ENCODE data around the gene PDE8A. TPM values are rescaled to one million over a fixed set of nuclear protein-coding genes. Genes with fewer than 3 reads are reported as not detected.
A peak's percentile ranks its signal among the peaks of the same experiment; 100 is the strongest.

The PDE8A gene
- total and polyA plus RNA-seq, 2 experiments from 2014 or later: 15.3 to 26.0 TPM

DNA sequence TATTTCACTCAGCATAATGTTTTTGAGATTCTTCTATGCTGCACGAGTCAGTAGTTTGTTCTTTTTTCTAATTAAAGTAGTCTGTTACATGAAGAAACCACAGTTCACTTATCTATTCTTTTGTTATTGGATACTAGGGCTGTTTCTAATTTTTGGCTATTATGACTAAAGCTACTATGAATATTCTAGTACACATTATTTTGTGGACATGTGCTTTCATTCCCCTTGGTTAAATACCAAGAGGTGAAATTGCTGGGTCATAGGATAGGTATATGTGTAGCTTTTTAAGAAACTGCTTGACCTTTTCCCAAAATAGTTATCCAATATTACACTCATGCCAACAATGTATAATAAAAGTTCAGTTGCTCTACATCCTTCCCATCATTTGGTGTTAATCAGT, 8.9 kb downstream of the PDE8A start:
- Histone ChIP-seq H3K36me3 (replicated peaks; ENCODE audit: insufficient read depth, low read depth) (no peaks in the 10 kb centered on the region), H3K27me3 (no peaks in the 10 kb centered on the region), H3K9me2 (replicated peaks; ENCODE audit: insufficient read depth) (no peaks in the 10 kb centered on the region), H3K4me3 (no peak overlapping the region), H3K27ac (no peak overlapping the region), H3K9me3 (ENCODE audit: low read depth) (no peaks in the 10 kb centered on the region), H3K4me1 (ENCODE audit: insufficient read depth) (peaks cover 12% of the 10 kb centered on the region), H4K20me1 (ENCODE audit: insufficient read depth, poor library complexity, severe bottlenecking) (peaks cover 22% of the 10 kb centered on the region), H3K4me2 (no peak overlapping the region), H2AFZ (no peak overlapping the region), H3K79me2 (peaks cover 91% of the 10 kb centered on the region)
- DNase-seq (ENCODE audit: low spot score): no peak
- TF ChIP-seq CTCF (IDR thresholded peaks at IDR 0.05; ENCODE audit: poor library complexity): no peak
- no peak for TF ChIP-seq EZH2 (IDR thresholded peaks at IDR 0.05; ENCODE audit: borderline replicate concordance)
- WGBS (ENCODE audit: low lambda C conversion rate, missing lambda C conversion rate): 94% methylated on average over 1 of the region's 1 CpG

DNA sequence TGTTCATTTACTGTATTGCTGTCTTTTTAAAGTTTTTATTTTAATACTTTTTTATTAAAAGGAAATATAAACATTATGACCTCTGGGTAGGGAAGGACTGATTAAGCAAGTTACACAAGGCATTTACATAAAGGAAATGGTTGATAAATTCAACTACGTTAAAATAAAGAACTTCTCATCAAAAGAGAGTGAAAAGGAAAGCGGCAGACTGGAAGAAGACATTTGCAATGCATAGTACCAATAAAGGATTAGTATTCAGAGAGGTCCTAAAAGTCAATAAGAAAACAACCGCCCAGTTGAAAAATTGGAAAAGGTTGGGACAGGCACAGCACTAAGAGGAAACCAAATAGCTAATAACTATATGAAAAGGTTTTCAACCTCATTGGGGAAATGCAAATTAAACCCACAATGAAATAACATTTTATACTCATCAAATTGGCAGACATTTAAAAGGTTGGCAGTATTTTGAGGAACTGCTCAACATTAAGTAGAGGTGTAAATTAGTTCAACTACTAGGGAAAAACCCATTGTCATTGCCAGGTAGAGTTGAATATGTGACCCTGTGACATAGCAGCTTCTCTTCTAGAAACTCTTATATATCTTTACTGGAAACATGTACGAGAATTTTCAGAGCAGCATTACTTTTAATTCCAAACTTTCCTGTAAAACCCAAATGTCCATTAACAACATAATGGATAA, 9.5 kb downstream of the PDE8A start:
- Histone ChIP-seq H2AFZ (no peak overlapping the region), H3K27ac (no peak overlapping the region), H3K9me2 (replicated peaks; ENCODE audit: insufficient read depth) (no peaks in the 10 kb centered on the region), H3K9me3 (ENCODE audit: low read depth) (no peaks in the 10 kb centered on the region), H3K79me2 (peaks cover 91% of the 10 kb centered on the region), H4K20me1 (ENCODE audit: insufficient read depth, poor library complexity, severe bottlenecking) (peaks cover 22% of the 10 kb centered on the region), H3K36me3 (replicated peaks; ENCODE audit: insufficient read depth, low read depth) (no peaks in the 10 kb centered on the region), H3K27me3 (no peaks in the 10 kb centered on the region), H3K4me2 (no peak overlapping the region), H3K4me1 (ENCODE audit: insufficient read depth) (peaks cover 12% of the 10 kb centered on the region), H3K4me3 (no peak overlapping the region)
- TF ChIP-seq EZH2 (IDR thresholded peaks at IDR 0.05; ENCODE audit: borderline replicate concordance) (no peak), EZH2phosphoT487 (IDR thresholded peaks at IDR 0.05; ENCODE audit: low read depth, severe bottlenecking, unreplicated experiment) (no peak), CTCF (IDR thresholded peaks at IDR 0.05; ENCODE audit: poor library complexity) (no peak)
- 88% methylated on average over 4 of the region's 4 CpGs for WGBS (ENCODE audit: low lambda C conversion rate, missing lambda C conversion rate)
- no peak for DNase-seq (ENCODE audit: low spot score)

GRCh38 chr15:84992157-84992944, 10.7 kb downstream of the PDE8A start:
- H3K27ac ChIP-seq: peak overlapping the region; percentile 74
- peaks cover 9% of the 10 kb centered on the region for H3K4me1 ChIP-seq (ENCODE audit: insufficient read depth)
- 60% methylated on average over 4 of the region's 4 CpGs for WGBS (ENCODE audit: low lambda C conversion rate, missing lambda C conversion rate)
- DNase-seq (ENCODE audit: low spot score): peak; percentile 68
- H3K9me2 ChIP-seq (replicated peaks; ENCODE audit: insufficient read depth): no peaks in the 10 kb centered on the region
- no peak overlapping the region for H2AFZ ChIP-seq
- H3K79me2 ChIP-seq: peaks cover 92% of the 10 kb centered on the region
- H3K4me3 ChIP-seq: no peak overlapping the region
- H3K9me3 ChIP-seq (ENCODE audit: low read depth): no peaks in the 10 kb centered on the region
- peak overlapping the region; percentile 34 for H3K4me2 ChIP-seq
- H4K20me1 ChIP-seq (ENCODE audit: insufficient read depth, poor library complexity, severe bottlenecking): peaks cover 22% of the 10 kb centered on the region
- no peak for TF ChIP-seq EZH2 (IDR thresholded peaks at IDR 0.05; ENCODE audit: borderline replicate concordance)
- no peak for TF ChIP-seq EZH2phosphoT487 (IDR thresholded peaks at IDR 0.05; ENCODE audit: low read depth, severe bottlenecking, unreplicated experiment)
- no peak for TF ChIP-seq CTCF (IDR thresholded peaks at IDR 0.05; ENCODE audit: poor library complexity)
- no peaks in the 10 kb centered on the region for H3K27me3 ChIP-seq
- no peaks in the 10 kb centered on the region for H3K36me3 ChIP-seq (replicated peaks; ENCODE audit: insufficient read depth, low read depth)
